Neuronal stem cell (in vitro differentiated cells): Measurements from ENCODE around the gene SUCLG2.

Experiments used
- DNase-seq: peaks from one replicate; pipeline ENCODE4 v3.0.0-alpha.2; 2013; ENCODE audit warnings: low spot score
- H2AFZ ChIP-seq: one replicate; pipeline ENCODE4 v1.6.1; 2013; ENCODE audit warnings: mild to moderate bottlenecking, low read length, inconsistent platforms
- H2AK5ac ChIP-seq: 2 replicates; pipeline ENCODE4 v1.6.1; 2013; ENCODE audit warnings: low read depth, mild to moderate bottlenecking, inconsistent platforms, low read length, moderate library complexity, mixed read lengths
- H2BK120ac ChIP-seq: 2 replicates; pipeline ENCODE4 v1.6.1; 2013; ENCODE audit warnings: low read depth, mild to moderate bottlenecking, inconsistent platforms, low read length, moderate library complexity, mixed read lengths
- H2BK12ac ChIP-seq: one replicate; pipeline ENCODE4 v1.6.1; 2013; ENCODE audit warnings: low read length, inconsistent platforms
- H2BK15ac ChIP-seq: 2 replicates; pipeline ENCODE4 v1.6.1; 2013; ENCODE audit warnings: mild to moderate bottlenecking, low read length, inconsistent platforms, mixed read lengths
- H2BK5ac ChIP-seq: one replicate; pipeline ENCODE4 v1.6.1; 2013; ENCODE audit warnings: inconsistent platforms, mild to moderate bottlenecking, low read length, moderate library complexity
- H3K14ac ChIP-seq: one replicate; pipeline ENCODE4 v1.6.1; 2013; ENCODE audit warnings: low read length, inconsistent platforms
- H3K18ac ChIP-seq: 2 replicates; pipeline ENCODE4 v1.6.1; 2013; ENCODE audit warnings: low read length, inconsistent platforms
- H3K23ac ChIP-seq: 2 replicates; pipeline ENCODE4 v1.6.1; 2013; ENCODE audit warnings: low read depth, mild to moderate bottlenecking, mixed read lengths, low read length, inconsistent platforms; ENCODE audit not compliant: poor library complexity
- H3K27ac ChIP-seq: replicated peaks from 3 replicates; pipeline ENCODE4 v1.5.1; 2013; ENCODE audit warnings: low read length, inconsistent platforms
- H3K27me3 ChIP-seq, 3 experiments: 2 replicates each; pipeline ENCODE4 v1.6.1; 2013; ENCODE audit warnings: low read length in 3 of 3, mild to moderate bottlenecking in 2 of 3, inconsistent platforms in 1 of 3, low read depth in 1 of 3, mixed read lengths in 1 of 3, moderate library complexity in 1 of 3; ENCODE audit not compliant: control insufficient read depth in 3 of 3, insufficient read depth in 3 of 3
- H3K36me3 ChIP-seq, 2 donors: replicated peaks in 1 of 2; 2 replicates each; pipeline ENCODE4 v1.6.1; 2013; ENCODE audit warnings: low read length in 2 of 2; ENCODE audit not compliant: control insufficient read depth in 2 of 2, insufficient read depth in 2 of 2
- H3K4ac ChIP-seq: 2 replicates; pipeline ENCODE4 v1.6.1; 2013; ENCODE audit warnings: inconsistent platforms, mild to moderate bottlenecking, low read length, moderate library complexity
- H3K4me1 ChIP-seq, 2 donors: 1 replicate in 1 of 2; 2 replicates in 1 of 2; pipeline ENCODE4 v1.6.1; 2013; ENCODE audit warnings: low read length in 2 of 2, low read depth in 1 of 2; ENCODE audit not compliant: control insufficient read depth in 2 of 2, insufficient read depth in 1 of 2
- H3K4me2 ChIP-seq: one replicate; pipeline ENCODE4 v1.6.1; 2013; ENCODE audit warnings: mild to moderate bottlenecking, low read length, inconsistent platforms; ENCODE audit not compliant: insufficient read depth, poor library complexity, severe bottlenecking
- H3K4me3 ChIP-seq, 2 donors: 2 replicates each; pipeline ENCODE4 v1.5.1; 2013; ENCODE audit warnings: low read length in 2 of 2, mild to moderate bottlenecking in 2 of 2, inconsistent platforms in 1 of 2, moderate library complexity in 1 of 2
- H3K79me1 ChIP-seq: one replicate; pipeline ENCODE4 v1.6.1; 2013; ENCODE audit warnings: low read depth, mild to moderate bottlenecking, inconsistent platforms, low read length, moderate library complexity
- H3K9ac ChIP-seq: one replicate; pipeline ENCODE4 v1.6.1; 2013; ENCODE audit warnings: mild to moderate bottlenecking, low read depth, low read length, inconsistent platforms; ENCODE audit not compliant: poor library complexity
- H3K9me3 ChIP-seq, 2 donors: replicated peaks in 1 of 2; 2 replicates each; pipeline versions ENCODE3 to v1.6.1; 2013; ENCODE audit warnings: low read length in 2 of 2, mild to moderate bottlenecking in 2 of 2, inconsistent platforms in 1 of 2, low read depth in 1 of 2, mixed read lengths in 1 of 2, moderate library complexity in 1 of 2; ENCODE audit not compliant: control insufficient read depth in 2 of 2, insufficient read depth in 1 of 2
- H4K8ac ChIP-seq: one replicate; pipeline ENCODE4 v1.6.1; 2013; ENCODE audit warnings: low read depth, mild to moderate bottlenecking, inconsistent platforms, low read length, moderate library complexity
- H4K91ac ChIP-seq: one replicate; pipeline ENCODE4 v1.6.1; 2013; ENCODE audit warnings: low read length, low read depth, mild to moderate bottlenecking, inconsistent platforms; ENCODE audit not compliant: poor library complexity
- WGBS, 2 donors: extraction: QIAGEN DNeasy Blood & Tissue Kit; methylation state at CpG; one replicate each; pipeline ENCODE4 v1.1.7; 2013; ENCODE audit warnings: missing lambda C conversion rate in 2 of 2, mixed read lengths in 1 of 2; ENCODE audit not compliant: insufficient read length in 2 of 2, insufficient replicate concordance in 1 of 2; ENCODE audit errors: extremely low coverage in 2 of 2; 5-methylcytosine and 5-hydroxymethylcytosine counted together

SUCLG2 gene

DNA sequence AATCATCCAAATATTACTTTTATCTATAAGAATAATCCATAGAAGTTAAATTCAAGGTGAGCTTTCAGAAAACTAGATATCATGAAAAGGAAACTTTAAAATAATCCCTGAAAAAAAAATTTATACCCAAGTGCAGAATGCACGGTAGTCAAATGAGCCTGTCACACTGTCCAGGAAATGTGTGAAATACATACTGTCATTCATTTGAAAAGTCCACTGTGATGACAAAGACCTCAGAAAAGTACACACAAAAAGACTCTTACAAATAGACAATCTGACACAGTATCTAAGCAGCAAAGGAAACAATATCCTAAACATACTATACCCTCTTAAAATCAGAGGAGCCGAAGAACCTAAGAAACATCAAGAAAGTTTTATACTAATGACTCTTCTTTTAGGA lies 29.7 kb downstream of the SUCLG2 start:
- no peaks in the 10 kb centered on the region for H3K27me3 ChIP-seq
- no peak overlapping the region for H4K91ac ChIP-seq
- H2BK12ac ChIP-seq, result no peak overlapping the region
- no peak overlapping the region for H3K4me3 ChIP-seq
- no CpG with 5 or more reads among the region's 2 CpGs for WGBS, 2 donors
- H3K23ac ChIP-seq, result no peak overlapping the region
- peaks cover 0 to 4% of the 10 kb centered on the region in 2 donors for H3K4me1 ChIP-seq
- H3K9me3 ChIP-seq, result peaks cover 0 to 1% of the 10 kb centered on the region in 2 donors
- no peak overlapping the region for H3K14ac ChIP-seq
- no peak overlapping the region for H3K18ac ChIP-seq
- H3K9ac ChIP-seq, result no peak overlapping the region
- H2AFZ ChIP-seq, result no peak overlapping the region
- H3K4ac ChIP-seq, result no peak overlapping the region
- no peaks in the 10 kb centered on the region for H3K79me1 ChIP-seq
- no peak overlapping the region for H3K27ac ChIP-seq
- no peak overlapping the region for H3K4me2 ChIP-seq
- no peak overlapping the region for H4K8ac ChIP-seq
- H3K36me3 ChIP-seq, result peaks cover 0 to 11% of the 10 kb centered on the region in 2 donors
- DNase-seq, result no peak
- no peak overlapping the region for H2BK120ac ChIP-seq
- H2BK15ac ChIP-seq, result no peak overlapping the region
- no peak overlapping the region for H2AK5ac ChIP-seq
- no peak overlapping the region for H2BK5ac ChIP-seq

- H3K4me2 ChIP-seq, result no peak overlapping the region
- no peaks in the 10 kb centered on the region for H3K27me3 ChIP-seq
- H3K23ac ChIP-seq, result no peak overlapping the region
- H2BK120ac ChIP-seq, result no peak overlapping the region
- H4K8ac ChIP-seq, result no peak overlapping the region
- WGBS, 2 donors, result no CpG with 5 or more reads among the region's 3 CpGs
- peaks cover 0 to 16% of the 10 kb centered on the region in 2 donors for H3K36me3 ChIP-seq
- no peak overlapping the region for H2BK12ac ChIP-seq
- H2BK15ac ChIP-seq, result no peak overlapping the region
- no peak for DNase-seq
- H2AK5ac ChIP-seq, result no peak overlapping the region
- peaks cover 0 to 4% of the 10 kb centered on the region in 2 donors for H3K4me1 ChIP-seq
- H3K9me3 ChIP-seq, result peaks cover 0 to 1% of the 10 kb centered on the region in 2 donors
- no peak overlapping the region for H3K14ac ChIP-seq
- no peak overlapping the region for H4K91ac ChIP-seq
- H3K27ac ChIP-seq, result no peak overlapping the region
- H3K9ac ChIP-seq, result no peak overlapping the region
- no peak overlapping the region for H2AFZ ChIP-seq
- H3K18ac ChIP-seq, result no peak overlapping the region
- H3K4me3 ChIP-seq, result no peak overlapping the region
- no peak overlapping the region for H3K4ac ChIP-seq
- no peaks in the 10 kb centered on the region for H3K79me1 ChIP-seq
- no peak overlapping the region for H2BK5ac ChIP-seq
Measured at GRCh38 chr3:67624078-67624477, 30.3 kb downstream of the SUCLG2 start.

DNA sequence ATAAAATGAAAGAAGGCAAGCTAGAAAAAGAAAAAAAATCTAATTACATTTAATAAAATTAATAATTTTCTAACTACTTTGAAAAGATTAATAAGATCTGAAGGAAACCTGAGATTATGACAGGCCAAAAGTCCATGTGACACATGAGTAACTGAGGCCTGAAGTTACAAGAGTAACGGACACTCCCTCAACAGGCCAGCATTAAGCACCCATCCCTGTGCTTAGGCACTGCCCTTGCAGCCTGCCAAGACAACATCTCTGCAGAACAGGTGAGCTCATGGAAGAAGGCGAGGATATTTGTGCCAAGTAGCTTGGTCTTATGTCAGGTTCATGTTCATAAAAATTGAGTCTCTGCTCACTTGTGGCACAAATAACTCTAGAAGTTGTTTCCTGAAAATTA lies 31.8 kb downstream of the SUCLG2 start:
- Histone ChIP-seq H3K4me3 (no peak overlapping the region), H2BK12ac (no peak overlapping the region), H3K18ac (no peak overlapping the region), H3K27me3 (no peaks in the 10 kb centered on the region), H2BK5ac (no peak overlapping the region), H2AFZ (no peak overlapping the region), H2BK120ac (no peak overlapping the region), H3K36me3 (peaks cover 0 to 24% of the 10 kb centered on the region in 2 donors), H2AK5ac (no peak overlapping the region), H3K27ac (no peak overlapping the region), H4K8ac (no peak overlapping the region), H2BK15ac (no peak overlapping the region), H3K23ac (no peak overlapping the region), H3K4me2 (no peak overlapping the region), H3K4me1 (peaks cover 0 to 4% of the 10 kb centered on the region in 2 donors), H3K4ac (no peak overlapping the region), H3K14ac (no peak overlapping the region), H3K9me3 (peaks cover 0 to under 1% of the 10 kb centered on the region in 2 donors), H3K79me1 (no peaks in the 10 kb centered on the region), H3K9ac (no peak overlapping the region), H4K91ac (no peak overlapping the region)
- no peak for DNase-seq
- WGBS, 2 donors, result no CpG with 5 or more reads among the region's 2 CpGs

- H2AK5ac ChIP-seq, result no peak overlapping the region
- WGBS, 2 donors, result no CpG with 5 or more reads among the region's 1 CpG
Measured at GRCh38 chr3:67620869-67621268, 33.5 kb downstream of the SUCLG2 start.

More at GRCh38 chr3:67620869-67621268, 33.5 kb downstream of the SUCLG2 start:
- Histone ChIP-seq H2BK12ac (no peak overlapping the region), H3K9me3 (no peaks in the 10 kb centered on the region), H2AFZ (no peak overlapping the region), H3K27ac (no peak overlapping the region), H2BK5ac (no peak overlapping the region), H2BK120ac (no peak overlapping the region), H3K4me3 (no peak overlapping the region), H3K79me1 (no peaks in the 10 kb centered on the region), H3K4me2 (no peak overlapping the region), H4K8ac (no peak overlapping the region), H2BK15ac (no peak overlapping the region), H3K36me3 (peaks cover 0 to 40% of the 10 kb centered on the region in 2 donors), H3K18ac (no peak overlapping the region), H3K4ac (no peak overlapping the region), H3K4me1 (peaks cover 0 to 4% of the 10 kb centered on the region in 2 donors), H4K91ac (no peak overlapping the region), H3K27me3 (no peaks in the 10 kb centered on the region), H3K9ac (no peak overlapping the region), H3K23ac (no peak overlapping the region), H3K14ac (no peak overlapping the region)
- DNase-seq, result no peak
